ENCODE results near the gene BPHL.
"Not testable (repeated sequence)": the region's sequence is repeated elsewhere in the genome, so short reads cannot be mapped to it uniquely, and the experiment has no call there.

Gene BPHL

GRCh38 chr6:3175715-3176402, 57.3 kb downstream of the BPHL start:
- H3K4me3 Mint-ChIP-seq = no peak overlapping the region
- no peak overlapping the region for H3K27ac Mint-ChIP-seq
- no peaks in the 10 kb centered on the region for H3K9me3 Mint-ChIP-seq
- H3K27me3 Mint-ChIP-seq = no peaks in the 10 kb centered on the region
- peaks cover 4% of the 10 kb centered on the region for H3K4me1 Mint-ChIP-seq (ENCODE audit: low read depth)
- H3K36me3 Mint-ChIP-seq (ENCODE audit: low read depth) = no peaks in the 10 kb centered on the region

GRCh38 chr6:3176562-3177355, 58.2 kb downstream of the BPHL start:
- H3K4me3 Mint-ChIP-seq = no peak overlapping the region
- peaks cover 4% of the 10 kb centered on the region for H3K4me1 Mint-ChIP-seq (ENCODE audit: low read depth)
- no peaks in the 10 kb centered on the region for H3K36me3 Mint-ChIP-seq (ENCODE audit: low read depth)
- no peaks in the 10 kb centered on the region for H3K27me3 Mint-ChIP-seq
- H3K9me3 Mint-ChIP-seq = no peaks in the 10 kb centered on the region
- H3K27ac Mint-ChIP-seq = no peak overlapping the region

GRCh38 chr6:3178666-3179065, 60.2 kb downstream of the BPHL start:
- H3K36me3 Mint-ChIP-seq (ENCODE audit: low read depth); H3K27ac Mint-ChIP-seq; H3K27me3 Mint-ChIP-seq; H3K4me1 Mint-ChIP-seq (ENCODE audit: low read depth); H3K9me3 Mint-ChIP-seq; H3K4me3 Mint-ChIP-seq: not testable (repeated sequence)

GRCh38 chr6:3179945-3180344, 61.4 kb downstream of the BPHL start:
- H3K36me3 Mint-ChIP-seq (ENCODE audit: low read depth); H3K9me3 Mint-ChIP-seq; H3K27me3 Mint-ChIP-seq; H3K27ac Mint-ChIP-seq; H3K4me1 Mint-ChIP-seq (ENCODE audit: low read depth): not testable (repeated sequence)
- H3K4me3 Mint-ChIP-seq = peak overlapping the region; percentile 35

GRCh38 chr6:3181105-3181504, 62.6 kb downstream of the BPHL start:
- Mint-ChIP-seq H3K4me1 (ENCODE audit: low read depth) (peaks cover 4% of the 10 kb centered on the region), H3K27me3 (peaks cover 11% of the 10 kb centered on the region), H3K9me3 (no peaks in the 10 kb centered on the region), H3K4me3 (no peak overlapping the region), H3K27ac (no peak overlapping the region), H3K36me3 (ENCODE audit: low read depth) (no peaks in the 10 kb centered on the region)

GRCh38 chr6:3183066-3183465, 64.6 kb downstream of the BPHL start:
- Mint-ChIP-seq H3K9me3 (no peaks in the 10 kb centered on the region), H3K36me3 (ENCODE audit: low read depth) (no peaks in the 10 kb centered on the region), H3K27ac (no peak overlapping the region), H3K27me3 (peaks cover 15% of the 10 kb centered on the region), H3K4me3 (no peak overlapping the region), H3K4me1 (ENCODE audit: low read depth) (no peaks in the 10 kb centered on the region)

- Mint-ChIP-seq H3K27me3 (peaks cover 15% of the 10 kb centered on the region), H3K4me1 (ENCODE audit: low read depth) (no peaks in the 10 kb centered on the region), H3K36me3 (ENCODE audit: low read depth) (no peaks in the 10 kb centered on the region), H3K9me3 (no peaks in the 10 kb centered on the region), H3K27ac (no peak overlapping the region), H3K4me3 (no peak overlapping the region)
These were observed 68.5 kb downstream of the BPHL start for GRCh38 chr6:3186974-3187382.

GRCh38 chr6:3188262-3188661, 69.8 kb downstream of the BPHL start:
- Mint-ChIP-seq H3K4me3 (no peak overlapping the region), H3K9me3 (no peaks in the 10 kb centered on the region), H3K27ac (no peak overlapping the region), H3K36me3 (ENCODE audit: low read depth) (no peaks in the 10 kb centered on the region), H3K4me1 (ENCODE audit: low read depth) (no peaks in the 10 kb centered on the region), H3K27me3 (peaks cover 15% of the 10 kb centered on the region)

GRCh38 chr6:3189192-3189591, 70.7 kb downstream of the BPHL start:
- not testable (repeated sequence) for H3K9me3 Mint-ChIP-seq

GRCh38 chr6:3190056-3190455, 71.5 kb downstream of the BPHL start:
- H3K9me3 Mint-ChIP-seq = no peaks in the 10 kb centered on the region
- H3K4me3 Mint-ChIP-seq = no peak overlapping the region
- H3K4me1 Mint-ChIP-seq (ENCODE audit: low read depth) = no peaks in the 10 kb centered on the region
- no peak overlapping the region for H3K27ac Mint-ChIP-seq
- no peaks in the 10 kb centered on the region for H3K36me3 Mint-ChIP-seq (ENCODE audit: low read depth)
- H3K27me3 Mint-ChIP-seq = peaks cover 11% of the 10 kb centered on the region

More at GRCh38 chr6:3189192-3189591, 70.7 kb downstream of the BPHL start:
- not testable (repeated sequence) for H3K27ac Mint-ChIP-seq; H3K4me1 Mint-ChIP-seq (ENCODE audit: low read depth); H3K36me3 Mint-ChIP-seq (ENCODE audit: low read depth); H3K4me3 Mint-ChIP-seq
- H3K27me3 Mint-ChIP-seq = peaks cover 15% of the 10 kb centered on the region

GRCh38 chr6:3190779-3191178, 72.3 kb downstream of the BPHL start:
- no peaks in the 10 kb centered on the region for H3K9me3 Mint-ChIP-seq
- H3K36me3 Mint-ChIP-seq (ENCODE audit: low read depth) = no peaks in the 10 kb centered on the region
- no peaks in the 10 kb centered on the region for H3K4me1 Mint-ChIP-seq (ENCODE audit: low read depth)
- H3K27ac Mint-ChIP-seq = no peak overlapping the region
- peaks cover 5% of the 10 kb centered on the region for H3K27me3 Mint-ChIP-seq
- no peak overlapping the region for H3K4me3 Mint-ChIP-seq

GRCh38 chr6:3193102-3193849, 74.8 kb downstream of the BPHL start:
- Mint-ChIP-seq H3K9me3 (no peaks in the 10 kb centered on the region), H3K36me3 (ENCODE audit: low read depth) (no peaks in the 10 kb centered on the region), H3K4me1 (ENCODE audit: low read depth) (no peaks in the 10 kb centered on the region), H3K27ac (no peak overlapping the region), H3K4me3 (no peak overlapping the region), H3K27me3 (no peaks in the 10 kb centered on the region)

- no peak overlapping the region for H3K27ac Mint-ChIP-seq
- H3K36me3 Mint-ChIP-seq (ENCODE audit: low read depth) = no peaks in the 10 kb centered on the region
- no peaks in the 10 kb centered on the region for H3K4me1 Mint-ChIP-seq (ENCODE audit: low read depth)
- no peaks in the 10 kb centered on the region for H3K9me3 Mint-ChIP-seq
- peaks cover 5% of the 10 kb centered on the region for H3K27me3 Mint-ChIP-seq
- no peak overlapping the region for H3K4me3 Mint-ChIP-seq
These were observed 76.3 kb downstream of the BPHL start for GRCh38 chr6:3194535-3195419.

- Mint-ChIP-seq H3K4me3 (no peak overlapping the region), H3K27me3 (peaks cover 5% of the 10 kb centered on the region), H3K9me3 (no peaks in the 10 kb centered on the region), H3K27ac (no peak overlapping the region), H3K36me3 (ENCODE audit: low read depth) (no peaks in the 10 kb centered on the region), H3K4me1 (ENCODE audit: low read depth) (no peaks in the 10 kb centered on the region)
These were observed 76.8 kb downstream of the BPHL start for GRCh38 chr6:3195420-3195694.

Data from stimulated activated naive CD8-positive, alpha-beta T cell treated with anti-CD3 and anti-CD28 coated beads, Interleukin-15, Interleukin-2, amounts not matched to agents 100 ng/mL and 50 ng/mL, for 24 hours (primary cell).